ENCODE measurements around the gene PNMA8C.

DNA sequence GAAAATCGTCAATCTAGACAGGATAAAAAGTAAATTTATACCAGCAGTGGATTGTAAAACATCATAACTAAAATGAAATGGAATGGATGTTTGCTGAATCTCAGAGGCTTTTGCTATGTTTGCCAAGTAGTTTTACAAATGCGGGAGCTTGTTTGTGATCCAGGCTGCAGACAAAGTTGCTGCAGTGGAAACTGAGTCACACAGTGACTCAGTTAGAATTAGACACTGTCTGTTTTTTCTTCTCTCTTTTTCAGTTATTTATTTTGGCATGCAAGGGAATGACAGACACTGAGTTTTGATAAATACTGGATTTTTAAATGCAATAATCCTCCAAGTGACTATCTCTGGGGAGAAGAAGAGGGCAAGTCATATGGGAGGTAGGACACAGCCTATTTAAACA is 47.2 kb upstream of the PNMA8C start:
- TF ChIP-seq, protein P1, sequence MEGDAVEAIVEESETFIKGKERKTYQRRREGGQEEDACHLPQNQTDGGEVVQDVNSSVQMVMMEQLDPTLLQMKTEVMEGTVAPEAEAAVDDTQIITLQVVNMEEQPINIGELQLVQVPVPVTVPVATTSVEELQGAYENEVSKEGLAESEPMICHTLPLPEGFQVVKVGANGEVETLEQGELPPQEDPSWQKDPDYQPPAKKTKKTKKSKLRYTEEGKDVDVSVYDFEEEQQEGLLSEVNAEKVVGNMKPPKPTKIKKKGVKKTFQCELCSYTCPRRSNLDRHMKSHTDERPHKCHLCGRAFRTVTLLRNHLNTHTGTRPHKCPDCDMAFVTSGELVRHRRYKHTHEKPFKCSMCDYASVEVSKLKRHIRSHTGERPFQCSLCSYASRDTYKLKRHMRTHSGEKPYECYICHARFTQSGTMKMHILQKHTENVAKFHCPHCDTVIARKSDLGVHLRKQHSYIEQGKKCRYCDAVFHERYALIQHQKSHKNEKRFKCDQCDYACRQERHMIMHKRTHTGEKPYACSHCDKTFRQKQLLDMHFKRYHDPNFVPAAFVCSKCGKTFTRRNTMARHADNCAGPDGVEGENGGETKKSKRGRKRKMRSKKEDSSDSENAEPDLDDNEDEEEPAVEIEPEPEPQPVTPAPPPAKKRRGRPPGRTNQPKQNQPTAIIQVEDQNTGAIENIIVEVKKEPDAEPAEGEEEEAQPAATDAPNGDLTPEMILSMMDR (IDR thresholded peaks at IDR 0.05) = no peak
- TF ChIP-seq POLR2A (IDR thresholded peaks at IDR 0.05) (no peak), POLR2AphosphoS5 (IDR thresholded peaks at IDR 0.05) (no peak)
